Esophagus squamous epithelium (tissue), 5 donors: Measurements from ENCODE around the gene LGI4. TPM values are rescaled to one million over a fixed set of nuclear protein-coding genes. Genes with fewer than 3 reads are reported as not detected.
"Not testable (repeated sequence)": the region's sequence is repeated elsewhere in the genome, so short reads cannot be mapped to it uniquely, and the experiment has no call there.

Source experiments
- DNase-seq: peaks from one replicate; lab custom pipeline; 2025; lab: John Stamatoyannopoulos, UW
- H3K27ac ChIP-seq, 4 donors: fragments of 200-600 bp; sonication (generic); one replicate each; pipeline ENCODE4 v1.5.1; 2016 to 2019; ENCODE audit warnings: mild to moderate bottlenecking in 1 of 4
- H3K27me3 ChIP-seq, 4 donors: fragments of 200-600 bp; sonication (generic); 1 replicate in 3 of 4; 2 replicates in 1 of 4; pipeline versions ENCODE4 v1.5.1 to v1.6.0; 2017 to 2021; ENCODE audit warnings: antibody characterized with exemption in 1 of 4
- H3K36me3 ChIP-seq, 3 donors: fragments of 200-600 bp; sonication (generic); one replicate each; pipeline ENCODE4 v1.5.1; 2016 to 2019
- H3K4me1 ChIP-seq, 3 donors: fragments of 200-600 bp; sonication (generic); one replicate each; pipeline ENCODE4 v1.5.1; 2017 to 2019
- H3K4me3 ChIP-seq, 4 donors: fragments of 200-600 bp; sonication (generic); 1 replicate in 3 of 4; 2 replicates in 1 of 4; pipeline ENCODE4 v1.5.1; 2016 to 2019; ENCODE audit warnings: mild to moderate bottlenecking in 2 of 4, moderate library complexity in 1 of 4
- H3K9me3 ChIP-seq, 3 donors: fragments of 200-600 bp; sonication (generic); one replicate each; pipeline ENCODE4 v1.5.1; 2016 to 2019
- CTCF ChIP-seq, 6 experiments: fragments of 450-650 bp in 4 of 6; fragments of 200-600 bp in 2 of 6; sonication (generic) in 2 of 6; IDR thresholded peaks; one replicate each; pipeline ENCODE4 v1.5.1; 2016 to 2019; ENCODE audit warnings: antibody characterized with exemption in 6 of 6, mild to moderate bottlenecking in 4 of 6, moderate library complexity in 4 of 6
- POLR2A ChIP-seq, 4 donors: fragments of 450-650 bp; IDR thresholded peaks; one replicate each; pipeline ENCODE4 v1.6.1; 2017; ENCODE audit warnings: antibody characterized with exemption in 4 of 4, mild to moderate bottlenecking in 4 of 4, moderate library complexity in 3 of 4
- WGBS, 2 donors: methylation state at CpG; one replicate each; pipeline ENCODE4 v1.1.5; 2018; 5-methylcytosine and 5-hydroxymethylcytosine counted together
- intact Hi-C: fragments of 100-400 bp; cut with DNase I; formaldehyde crosslinking; loops from one replicate; pipeline ENCODE4 v1.15.0; 2022
- total RNA-seq, 4 donors: library from RNA; depleted of rRNA; stranded (reverse); fragments of >200 nt; gene quantifications; one replicate each; pipeline ENCODE4 v1.1.0, GENCODE V29; 2016
- donor health status: DM: yes; HTN: yes; CAD: no.

Gene LGI4
- total RNA-seq, 4 donors from 2014 or later = 1.3 to 8.2 (median 1.6) TPM

GRCh38 chr19:35106898-35107541 is 27.8 kb downstream of the LGI4 start:
- Histone ChIP-seq H3K4me1 (peaks cover 5 to 57% (median 20%) of the 10 kb centered on the region in 3 donors), H3K27me3 (no peaks in the 10 kb centered on the region), H3K9me3 (no peaks in the 10 kb centered on the region), H3K36me3 (no peaks in the 10 kb centered on the region), H3K27ac (peak overlapping the region; percentile 38 to 87 (median 82)), H3K4me3 (no peak overlapping the region)
- no peak for DNase-seq
- WGBS, 2 donors = 45 to 50% methylated on average over 1 of the region's 2 CpGs
- no peak for TF ChIP-seq POLR2A (IDR thresholded peaks at IDR 0.05)
- TF ChIP-seq CTCF (IDR thresholded peaks at IDR 0.05) = no peak
- intact Hi-C loops = no loop called here

GRCh38 chr19:35106291-35106583 is 28.6 kb downstream of the LGI4 start:
- no peaks in the 10 kb centered on the region for H3K36me3 ChIP-seq
- H3K4me1 ChIP-seq = peaks cover 5 to 49% (median 20%) of the 10 kb centered on the region in 3 donors
- peak overlapping the region in 3 of 4 donors; percentile 81 to 87 (median 83) for H3K27ac ChIP-seq
- no peak for DNase-seq
- 89 to 92% methylated on average over 3 to 7 of the region's 9 CpGs for WGBS, 2 donors
- no peak for TF ChIP-seq CTCF (IDR thresholded peaks at IDR 0.05)
- TF ChIP-seq POLR2A (IDR thresholded peaks at IDR 0.05) = no peak
- intact Hi-C loops = no loop called here
- H3K4me3 ChIP-seq = no peak overlapping the region
- H3K9me3 ChIP-seq = no peaks in the 10 kb centered on the region
- H3K27me3 ChIP-seq = no peaks in the 10 kb centered on the region

GRCh38 chr19:35105411-35106290 is 29.2 kb downstream of the LGI4 start:
- peak overlapping the region in 3 of 4 donors; percentile 81 to 87 (median 83) for H3K27ac ChIP-seq
- no peaks in the 10 kb centered on the region for H3K27me3 ChIP-seq
- intact Hi-C loops = no loop called here
- no peak for TF ChIP-seq CTCF (IDR thresholded peaks at IDR 0.05)
- TF ChIP-seq POLR2A (IDR thresholded peaks at IDR 0.05) = no peak
- 81 to 87% methylated on average over 30 of the region's 30 CpGs for WGBS, 2 donors
- H3K4me1 ChIP-seq = peaks cover 5 to 43% (median 20%) of the 10 kb centered on the region in 3 donors
- no peak overlapping the region for H3K4me3 ChIP-seq
- DNase-seq = no peak
- H3K9me3 ChIP-seq = no peaks in the 10 kb centered on the region
- H3K36me3 ChIP-seq = no peaks in the 10 kb centered on the region

GRCh38 chr19:35105047-35105410 is 29.8 kb downstream of the LGI4 start:
- no peaks in the 10 kb centered on the region for H3K27me3 ChIP-seq
- intact Hi-C loops = no loop called here
- no peaks in the 10 kb centered on the region for H3K9me3 ChIP-seq
- TF ChIP-seq CTCF (IDR thresholded peaks at IDR 0.05) (no peak), POLR2A (IDR thresholded peaks at IDR 0.05) (no peak)
- H3K27ac ChIP-seq = no peak overlapping the region
- H3K4me3 ChIP-seq = no peak overlapping the region
- peaks cover 5 to 37% (median 20%) of the 10 kb centered on the region in 3 donors for H3K4me1 ChIP-seq
- WGBS, 2 donors = 87 to 89% methylated on average over 6 of the region's 6 CpGs
- H3K36me3 ChIP-seq = no peaks in the 10 kb centered on the region
- no peak for DNase-seq

GRCh38 chr19:35104361-35104760 is 30.5 kb downstream of the LGI4 start:
- Histone ChIP-seq H3K36me3 (no peaks in the 10 kb centered on the region), H3K27ac (no peak overlapping the region), H3K4me3 (no peak overlapping the region), H3K27me3 (no peaks in the 10 kb centered on the region), H3K4me1 (peaks cover 5 to 33% (median 17%) of the 10 kb centered on the region in 3 donors), H3K9me3 (no peaks in the 10 kb centered on the region)
- TF ChIP-seq POLR2A (IDR thresholded peaks at IDR 0.05) (no peak), CTCF (IDR thresholded peaks at IDR 0.05) (no peak)
- intact Hi-C loops = no loop called here
- 89 to 96% methylated on average over 7 to 9 of the region's 11 CpGs for WGBS, 2 donors
- DNase-seq = no peak

- WGBS, 2 donors = 78 to 80% methylated on average over 9 to 10 of the region's 10 CpGs
- H3K4me1 ChIP-seq = peaks cover 9 to 33% (median 14%) of the 10 kb centered on the region in 3 donors
- H3K27me3 ChIP-seq, H3K27ac ChIP-seq, H3K36me3 ChIP-seq, intact Hi-C loops, H3K9me3 ChIP-seq, H3K4me3 ChIP-seq, DNase-seq: not testable (repeated sequence)
Measured at GRCh38 chr19:35103614-35104013, 31.2 kb downstream of the LGI4 start.

- H3K27ac ChIP-seq, DNase-seq, H3K9me3 ChIP-seq, H3K27me3 ChIP-seq, intact Hi-C loops, H3K36me3 ChIP-seq, H3K4me3 ChIP-seq: not testable (repeated sequence)
- 75 to 79% methylated on average over 9 to 10 of the region's 10 CpGs for WGBS, 2 donors
- H3K4me1 ChIP-seq = peaks cover 7 to 28% (median 14%) of the 10 kb centered on the region in 3 donors
Measured at GRCh38 chr19:35101949-35102348, 32.9 kb downstream of the LGI4 start.
